Mucosa of rectum (tissue), 2 donors: ENCODE data around the gene DYRK4.
A peak's percentile ranks its signal among the peaks of the same experiment; 100 is the strongest.

Experiments
- H3K27ac ChIP-seq, 2 donors: one replicate each; pipeline ENCODE4 v1.7.0; 2013; ENCODE audit warnings: inconsistent platforms in 2 of 2, low read depth in 2 of 2, low read length in 2 of 2
- H3K27me3 ChIP-seq, 2 donors: one replicate each; pipeline ENCODE4 v1.7.0; 2013; ENCODE audit warnings: low read length in 2 of 2; ENCODE audit not compliant: control insufficient read depth in 2 of 2, insufficient read depth in 2 of 2
- H3K36me3 ChIP-seq, 2 donors: one replicate each; pipeline ENCODE4 v1.7.0; 2013; ENCODE audit warnings: low read length in 2 of 2; ENCODE audit not compliant: control insufficient read depth in 2 of 2, insufficient read depth in 2 of 2
- H3K4me1 ChIP-seq, 2 donors: one replicate each; pipeline ENCODE4 v1.7.0; 2013; ENCODE audit warnings: low read length in 2 of 2, mild to moderate bottlenecking in 1 of 2; ENCODE audit not compliant: control insufficient read depth in 2 of 2, insufficient read depth in 2 of 2
- H3K4me3 ChIP-seq, 2 donors: one replicate each; pipeline ENCODE4 v1.7.0; 2013; ENCODE audit warnings: low read length in 2 of 2
- H3K9ac ChIP-seq, 2 donors: one replicate each; pipeline ENCODE4 v1.7.0; 2013; ENCODE audit warnings: low read length in 2 of 2, low read depth in 1 of 2, mild to moderate bottlenecking in 1 of 2
- H3K9me3 ChIP-seq, 2 donors: one replicate each; pipeline ENCODE4 v1.7.0; 2013; ENCODE audit warnings: low read length in 2 of 2; ENCODE audit not compliant: control insufficient read depth in 2 of 2
- donor health status: healthy.
- donor health status: Normal muscosa, but diverticular disease.

The DYRK4 gene

DNA sequence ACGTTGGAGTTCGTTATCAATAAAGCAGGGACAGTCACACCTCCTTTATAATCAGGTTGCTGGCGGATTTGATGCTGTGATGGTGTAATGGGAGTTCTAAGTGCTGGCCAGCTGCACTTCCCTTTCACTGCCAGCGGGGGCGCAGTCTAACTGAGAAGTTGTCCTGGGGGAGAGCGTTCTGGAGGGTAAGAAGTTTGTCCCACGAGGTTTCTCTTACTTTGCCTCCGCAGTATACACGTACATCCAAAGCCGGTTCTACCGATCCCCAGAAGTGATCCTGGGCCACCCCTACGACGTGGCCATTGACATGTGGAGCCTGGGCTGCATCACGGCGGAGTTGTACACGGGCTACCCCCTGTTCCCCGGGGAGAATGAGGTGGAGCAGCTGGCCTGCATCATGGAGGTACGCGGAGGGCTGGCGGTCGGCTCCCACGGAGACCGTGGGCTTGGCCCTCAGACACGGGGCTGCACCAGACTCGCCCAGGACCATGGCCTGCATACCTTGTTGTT, 42.7 kb downstream of the DYRK4 start:
- peaks cover 0 to 3% of the 10 kb centered on the region in 2 donors for H3K4me1 ChIP-seq
- H3K9me3 ChIP-seq: no peaks in the 10 kb centered on the region
- no peaks in the 10 kb centered on the region for H3K36me3 ChIP-seq
- H3K9ac ChIP-seq: peak overlapping the region; percentile 77 to 78
- no peaks in the 10 kb centered on the region for H3K27me3 ChIP-seq
- peak overlapping the region; percentile 92 for H3K4me3 ChIP-seq
- peak overlapping the region; percentile 39 to 56 for H3K27ac ChIP-seq

DNA sequence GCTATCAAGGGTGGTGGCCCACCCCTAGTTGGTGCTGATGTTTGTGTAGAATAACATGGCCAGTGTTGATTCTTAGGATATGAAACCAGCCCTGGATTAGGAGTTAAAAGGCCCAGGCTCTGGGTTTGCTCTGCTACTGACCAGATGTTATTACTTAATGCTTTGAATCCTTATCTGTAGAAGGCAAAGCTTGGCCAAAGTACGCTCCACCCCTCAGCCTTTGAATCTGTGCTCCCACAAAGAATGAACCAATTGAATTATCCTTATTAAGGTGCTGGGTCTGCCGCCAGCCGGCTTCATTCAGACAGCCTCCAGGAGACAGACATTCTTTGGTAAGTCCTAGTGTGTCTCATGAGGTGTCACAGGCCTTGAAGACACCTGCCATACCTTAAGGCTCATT, 45.0 kb downstream of the DYRK4 start:
- no peaks in the 10 kb centered on the region for H3K27me3 ChIP-seq
- peaks cover 0 to 3% of the 10 kb centered on the region in 2 donors for H3K4me1 ChIP-seq
- no peak overlapping the region for H3K4me3 ChIP-seq
- no peaks in the 10 kb centered on the region for H3K9me3 ChIP-seq
- H3K36me3 ChIP-seq: peaks cover 5 to 8% of the 10 kb centered on the region in 2 donors
- no peak overlapping the region for H3K9ac ChIP-seq
- no peak overlapping the region for H3K27ac ChIP-seq

DNA sequence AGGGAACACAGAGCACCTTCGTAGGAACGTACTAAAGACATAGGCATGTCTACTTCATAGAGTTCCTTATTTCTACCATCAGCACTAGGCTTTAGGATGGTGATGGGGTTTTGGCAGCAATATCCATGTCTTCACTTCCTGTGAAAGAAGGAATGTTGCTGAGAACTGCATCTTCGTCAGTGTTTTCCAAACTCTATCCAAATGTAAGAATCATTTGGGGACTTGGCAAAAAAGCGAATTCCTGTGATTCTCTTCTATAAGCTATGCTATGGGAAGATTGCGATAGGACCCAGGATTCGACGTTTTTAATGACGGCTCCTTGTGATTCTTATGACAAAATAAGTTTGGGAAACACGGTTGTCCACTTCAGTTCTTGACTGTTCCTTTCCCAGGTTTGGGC, 47.1 kb downstream of the DYRK4 start:
- no peak overlapping the region for H3K9ac ChIP-seq
- peaks cover 0 to 3% of the 10 kb centered on the region in 2 donors for H3K4me1 ChIP-seq
- no peak overlapping the region for H3K27ac ChIP-seq
- H3K4me3 ChIP-seq: no peak overlapping the region
- H3K9me3 ChIP-seq: no peaks in the 10 kb centered on the region
- peaks cover 19 to 21% of the 10 kb centered on the region in 2 donors for H3K36me3 ChIP-seq
- H3K27me3 ChIP-seq: no peaks in the 10 kb centered on the region

DNA sequence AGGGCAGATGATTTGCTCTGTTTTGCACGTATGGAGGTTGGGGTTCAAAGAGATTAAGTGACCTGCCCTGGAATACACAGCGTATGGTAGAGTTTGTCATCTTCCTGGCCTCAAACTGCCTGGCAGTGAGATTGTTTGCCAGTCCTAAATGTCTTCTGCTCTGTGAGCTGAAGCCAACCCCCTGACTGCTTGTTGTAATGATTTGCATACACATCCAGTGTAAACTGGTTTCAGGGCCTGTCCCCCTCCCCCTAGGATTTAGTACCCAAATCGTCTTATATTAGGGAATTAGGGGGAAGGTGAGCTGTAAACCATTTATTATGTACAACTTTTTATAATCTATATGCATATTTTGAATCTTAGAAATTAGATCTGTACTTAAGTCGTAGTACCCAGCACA, 48.5 kb downstream of the DYRK4 start:
- Histone ChIP-seq H3K4me3 (no peak overlapping the region), H3K9ac (no peak overlapping the region), H3K27me3 (no peaks in the 10 kb centered on the region), H3K9me3 (no peaks in the 10 kb centered on the region), H3K27ac (no peak overlapping the region), H3K4me1 (peaks cover 0 to 3% of the 10 kb centered on the region in 2 donors), H3K36me3 (peaks cover 23 to 25% of the 10 kb centered on the region in 2 donors)

DNA sequence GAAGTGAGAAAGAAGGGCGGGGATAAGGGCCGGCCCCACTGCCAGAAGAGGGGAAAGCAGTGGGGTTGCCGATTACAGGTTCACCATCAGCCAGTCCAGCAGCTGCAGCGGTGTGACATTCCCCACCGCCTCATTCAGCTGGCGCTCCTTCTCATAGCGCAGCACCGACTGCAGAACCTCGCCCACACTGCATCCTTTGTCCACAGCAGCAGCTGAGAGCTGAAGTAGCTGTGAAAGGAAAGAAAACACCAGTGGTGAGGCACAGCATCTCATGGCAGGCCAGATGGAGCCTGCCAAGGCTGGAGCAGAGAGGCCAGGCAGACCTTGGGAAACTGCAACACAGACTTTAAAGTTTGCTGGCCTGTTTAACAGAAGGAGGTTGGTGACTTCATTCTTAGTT, 53.7 kb downstream of the DYRK4 start:
- no peak overlapping the region for H3K9ac ChIP-seq
- no peaks in the 10 kb centered on the region for H3K9me3 ChIP-seq
- no peak overlapping the region for H3K27ac ChIP-seq
- H3K4me1 ChIP-seq: no peaks in the 10 kb centered on the region
- peaks cover 18 to 19% of the 10 kb centered on the region in 2 donors for H3K36me3 ChIP-seq
- H3K27me3 ChIP-seq: no peaks in the 10 kb centered on the region
- no peak overlapping the region for H3K4me3 ChIP-seq

DNA sequence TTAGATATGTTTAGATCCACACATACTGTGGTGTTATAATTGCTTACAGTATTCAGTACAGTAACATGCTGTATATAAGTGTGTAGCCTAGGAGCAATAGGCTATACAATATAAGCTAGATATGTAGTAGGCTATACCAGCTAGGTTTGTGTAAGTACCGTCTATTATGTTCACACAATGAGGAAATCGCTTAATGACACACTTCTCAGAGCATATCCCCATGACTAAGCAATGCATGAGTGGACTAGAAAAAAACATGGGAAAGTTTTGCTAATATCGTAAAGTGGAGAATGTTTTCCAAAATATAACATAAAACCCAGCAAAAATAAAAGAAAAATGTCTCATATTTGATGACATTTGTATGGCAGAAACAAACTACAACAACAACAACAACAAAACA, 59.5 kb downstream of the DYRK4 start:
- H3K9ac ChIP-seq: no peak overlapping the region
- no peak overlapping the region for H3K27ac ChIP-seq
- H3K36me3 ChIP-seq: no peaks in the 10 kb centered on the region
- H3K4me1 ChIP-seq: no peaks in the 10 kb centered on the region
- H3K4me3 ChIP-seq: no peak overlapping the region
- H3K9me3 ChIP-seq: no peaks in the 10 kb centered on the region
- no peaks in the 10 kb centered on the region for H3K27me3 ChIP-seq

DNA sequence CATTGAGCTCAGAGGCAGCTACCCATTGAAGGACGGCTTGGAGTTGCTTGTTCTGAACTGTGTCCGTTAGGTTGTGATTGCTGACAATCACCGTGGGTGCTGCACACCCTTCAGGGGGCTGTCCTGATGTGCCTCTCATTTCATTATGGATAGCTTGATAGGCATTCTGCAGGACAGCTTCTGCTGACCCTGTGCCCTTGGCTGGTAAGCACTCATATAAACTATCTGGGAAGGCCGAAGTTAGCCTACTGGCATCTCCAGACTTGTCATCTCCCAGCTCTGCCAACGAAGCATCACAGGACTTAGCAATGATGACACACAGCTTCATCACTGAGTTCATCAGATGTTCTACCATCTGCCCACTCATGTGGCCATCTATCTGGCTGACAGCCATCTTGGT, 64.5 kb downstream of the DYRK4 start:
- Histone ChIP-seq H3K9ac (no peak overlapping the region), H3K27ac (no peak overlapping the region), H3K4me3 (no peak overlapping the region), H3K27me3 (no peaks in the 10 kb centered on the region), H3K4me1 (no peaks in the 10 kb centered on the region), H3K9me3 (no peaks in the 10 kb centered on the region), H3K36me3 (no peaks in the 10 kb centered on the region)

DNA sequence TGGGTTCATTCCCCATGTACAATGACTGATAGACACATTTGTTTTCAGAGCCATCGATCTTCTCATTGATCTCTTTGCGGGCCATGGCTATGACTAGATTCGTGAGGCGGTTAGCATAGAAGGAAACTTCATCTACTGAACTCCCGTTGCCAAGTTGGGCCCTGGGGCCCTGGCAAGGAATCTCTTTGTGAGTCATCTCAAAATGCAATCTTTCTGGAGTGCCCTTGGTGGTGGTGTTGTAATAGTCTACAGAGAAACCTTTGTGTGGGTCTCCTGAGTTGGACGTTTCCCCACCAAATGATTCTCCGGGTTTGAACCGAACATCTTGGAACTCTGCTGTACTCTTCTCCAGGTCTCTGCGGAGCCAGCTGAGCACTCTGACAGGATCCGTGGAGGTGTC, 66.4 kb downstream of the DYRK4 start:
- no peaks in the 10 kb centered on the region for H3K4me1 ChIP-seq
- no peaks in the 10 kb centered on the region for H3K27me3 ChIP-seq
- H3K4me3 ChIP-seq: no peak overlapping the region
- no peaks in the 10 kb centered on the region for H3K36me3 ChIP-seq
- no peak overlapping the region for H3K9ac ChIP-seq
- H3K9me3 ChIP-seq: no peaks in the 10 kb centered on the region
- no peak overlapping the region for H3K27ac ChIP-seq

DNA sequence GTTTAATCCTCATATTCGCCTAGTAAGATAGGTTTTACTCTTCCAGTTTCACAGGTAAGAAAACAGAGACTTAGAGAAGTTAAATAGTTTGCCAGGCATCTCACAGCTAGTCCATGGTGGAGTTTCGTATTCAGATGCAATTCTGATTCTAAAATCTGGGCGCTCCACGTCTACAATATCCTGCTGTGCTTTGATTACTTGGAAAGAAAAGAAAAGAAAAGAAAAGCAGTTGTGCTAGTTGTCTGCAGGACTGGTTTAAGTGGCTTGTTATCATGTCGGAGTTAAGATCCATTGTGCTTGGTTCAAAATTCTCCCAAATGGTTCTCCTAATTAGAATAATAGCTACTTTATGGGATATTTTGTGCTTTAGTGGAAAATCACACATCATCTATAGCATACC, 68.3 kb downstream of the DYRK4 start:
- no peaks in the 10 kb centered on the region for H3K4me1 ChIP-seq
- no peak overlapping the region for H3K4me3 ChIP-seq

DNA sequence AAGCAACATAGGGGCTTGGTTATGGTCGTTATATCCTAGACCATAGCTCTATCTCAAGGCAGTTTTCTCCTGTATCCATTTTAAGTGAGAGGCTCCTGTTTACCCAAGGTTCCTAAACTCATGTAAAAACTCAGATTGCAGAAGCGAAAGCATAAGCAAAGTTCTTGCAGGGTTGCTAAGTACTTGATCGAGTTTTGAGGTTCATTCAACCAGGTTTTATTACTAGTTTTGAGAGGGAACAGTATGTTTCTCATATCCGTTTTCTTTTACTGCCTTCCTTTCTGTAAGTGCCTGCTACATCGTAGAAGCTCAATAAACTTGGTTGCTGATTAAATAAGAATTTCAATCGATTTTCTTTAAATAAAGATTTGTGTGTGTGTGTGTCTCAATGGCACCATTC, 81.7 kb downstream of the DYRK4 start:
- Histone ChIP-seq H3K9me3 (no peaks in the 10 kb centered on the region), H3K4me3 (no peak overlapping the region), H3K4me1 (peaks cover 0 to 4% of the 10 kb centered on the region in 2 donors), H3K27ac (no peak overlapping the region), H3K27me3 (no peaks in the 10 kb centered on the region), H3K9ac (no peak overlapping the region), H3K36me3 (no peaks in the 10 kb centered on the region)

More for the DNA sequence above, 68.3 kb downstream of the DYRK4 start:
- H3K27me3 ChIP-seq: no peaks in the 10 kb centered on the region
- no peak overlapping the region for H3K27ac ChIP-seq
- H3K36me3 ChIP-seq: no peaks in the 10 kb centered on the region
- H3K9ac ChIP-seq: no peak overlapping the region
- H3K9me3 ChIP-seq: no peaks in the 10 kb centered on the region

DNA sequence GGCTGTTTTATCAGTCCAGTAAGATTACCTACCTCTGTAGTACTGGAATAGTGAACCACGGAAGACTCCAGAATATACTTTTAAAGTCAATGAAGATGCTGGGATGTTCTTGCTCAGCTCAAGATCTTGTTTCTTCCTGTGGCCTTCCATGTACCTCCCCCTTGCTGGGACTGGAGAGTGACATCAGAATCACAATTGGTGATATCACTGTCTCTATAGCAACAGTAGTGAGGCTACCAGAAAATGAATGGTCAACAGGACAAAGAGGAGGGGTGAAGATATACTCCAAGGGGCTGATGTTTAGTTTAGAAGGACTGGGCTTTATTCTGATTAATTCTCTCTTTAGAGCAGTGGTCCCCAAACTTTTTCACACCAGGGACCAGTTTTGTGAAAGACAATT, 83.0 kb downstream of the DYRK4 start:
- H3K4me1 ChIP-seq: peaks cover 5 to 11% of the 10 kb centered on the region in 2 donors
- H3K36me3 ChIP-seq: no peaks in the 10 kb centered on the region
- no peaks in the 10 kb centered on the region for H3K9me3 ChIP-seq
- H3K27ac ChIP-seq: no peak overlapping the region
- no peak overlapping the region for H3K9ac ChIP-seq
- H3K27me3 ChIP-seq: no peaks in the 10 kb centered on the region
- no peak overlapping the region for H3K4me3 ChIP-seq
